HG03045 (cell line): ENCODE results near the gene TNPO3.
A peak's percentile ranks its signal among the peaks of the same experiment; 100 is the strongest.
"Not testable (repeated sequence)": the region's sequence is repeated elsewhere in the genome, so short reads cannot be mapped to it uniquely, and the experiment has no call there.

Experiments used
- ATAC-seq: cut with Tn5 transposase; IDR thresholded peaks from one replicate; pipeline ENCODE4 v1.9.1; 2021; ENCODE audit warnings: mild to moderate bottlenecking, moderate library complexity; ENCODE audit not compliant: unreplicated experiment

Gene TNPO3

GRCh38 chr7:128968624-128969023 lies 86.3 kb downstream of the TNPO3 start:
- ATAC-seq = no peak

- peak; percentile 75 for ATAC-seq
These were observed 91.6 kb downstream of the TNPO3 start for GRCh38 chr7:128963327-128963757.

- ATAC-seq = peak; percentile 28
These were observed 92.0 kb downstream of the TNPO3 start for GRCh38 chr7:128962899-128963298.

GRCh38 chr7:128961030-128961659 lies 93.8 kb downstream of the TNPO3 start:
- ATAC-seq = no peak

- no peak for ATAC-seq
These were observed 95.6 kb downstream of the TNPO3 start for GRCh38 chr7:128959296-128959695.

GRCh38 chr7:128955981-128956380 lies 98.9 kb downstream of the TNPO3 start:
- no peak for ATAC-seq

GRCh38 chr7:128954830-128955802 lies 99.8 kb downstream of the TNPO3 start:
- ATAC-seq = peak; percentile 47

GRCh38 chr7:128954150-128954549 lies 100.8 kb downstream of the TNPO3 start:
- peak; percentile 19 for ATAC-seq

GRCh38 chr7:128951296-128951695 lies 103.6 kb downstream of the TNPO3 start:
- ATAC-seq = no peak

- ATAC-seq = no peak
These were observed 105.7 kb downstream of the TNPO3 start for GRCh38 chr7:128948976-128949760.

GRCh38 chr7:128948312-128948973 lies 106.5 kb downstream of the TNPO3 start:
- no peak for ATAC-seq

GRCh38 chr7:128947854-128948253 lies 107.1 kb downstream of the TNPO3 start:
- ATAC-seq = no peak

- ATAC-seq = no peak
These were observed 107.7 kb downstream of the TNPO3 start for GRCh38 chr7:128946936-128947830.

GRCh38 chr7:128945668-128946366 lies 109.1 kb downstream of the TNPO3 start:
- no peak for ATAC-seq

- no peak for ATAC-seq
These were observed 110.2 kb downstream of the TNPO3 start for GRCh38 chr7:128944487-128945236.

- not testable (repeated sequence) for ATAC-seq
These were observed 111.7 kb downstream of the TNPO3 start for GRCh38 chr7:128943251-128943650.

GRCh38 chr7:128941946-128942526 lies 112.9 kb downstream of the TNPO3 start:
- ATAC-seq = no peak

GRCh38 chr7:128941323-128941890 lies 113.5 kb downstream of the TNPO3 start:
- no peak for ATAC-seq
